HepG2 (cell line): ENCODE results near the gene FAM168A. TPM values are rescaled to one million over a fixed set of nuclear protein-coding genes. Genes with fewer than 3 reads are reported as not detected.

Experiments used
- ATAC-seq: fragments of 200-7000 bp; cut with Tn5 transposase; 3 replicates; pipeline ENCODE4 v1.9.1; 2020; ENCODE audit warnings: mild to moderate bottlenecking, moderate library complexity
- BruUV-seq: library from RNA; stranded (reverse); fragments of 400-500 nt; replicated peaks from 2 replicates; lab custom pipeline; 2021; lab: Mats Ljungman, UMichigan
- CTCF ChIA-PET: fragments of 300-600 bp; formaldehyde crosslinking; extraction: SDS; loops from one replicate; lab custom pipeline; 2021; ENCODE audit warnings: low total read pairs, inconsistent platforms, low intra/inter-chr PET ratio; lab: Yijun Ruan, JAX
- POLR2A ChIA-PET: fragments of 350-600 bp; sonication (Branson Sonifier 250); formaldehyde crosslinking; loops from one replicate; lab custom pipeline; 2020; ENCODE audit warnings: antibody characterized with exemption, inconsistent platforms; lab: Yijun Ruan, JAX
- DNase-seq: peaks from one replicate; pipeline ENCODE4 v3.0.0-alpha.2; 2015; ENCODE audit warnings: low spot score
- FAIRE-seq: peaks from 3 replicates; lab custom pipeline; 2011; peaks lifted over from hg19 to GRCh38; lab: Jason Lieb, UNC
- H2AFZ ChIP-seq: one replicate; pipeline ENCODE4 v1.6.1; 2011; ENCODE audit warnings: low read length, inconsistent platforms
- H3K27ac ChIP-seq: fragments of 300-600 bp; 3 replicates; pipeline ENCODE4 v1.8.0; 2011; ENCODE audit warnings: mixed run types, mild to moderate bottlenecking, mixed read lengths, low read length, inconsistent platforms; ENCODE audit not compliant: insufficient read depth; ENCODE audit errors: extremely low read length
- H3K27me3 ChIP-seq, 2 experiments: fragments of 200-600 bp in 1 of 2; 2 replicates in 1 of 2; 3 replicates in 1 of 2; pipeline versions ENCODE4 v1.6.0 to v1.8.0; 2011; ENCODE audit warnings: low read length in 2 of 2, mild to moderate bottlenecking in 2 of 2, moderate library complexity in 2 of 2, inconsistent platforms in 1 of 2; ENCODE audit not compliant: insufficient read depth in 2 of 2, control insufficient read depth in 1 of 2
- H3K36me3 ChIP-seq, 2 experiments: fragments of 200-600 bp in 1 of 2; replicated peaks in 1 of 2; 2 replicates in 1 of 2; 3 replicates in 1 of 2; pipeline versions ENCODE4 v1.5.1 to v1.8.0; 2011; ENCODE audit warnings: low read length in 2 of 2, inconsistent platforms in 1 of 2; ENCODE audit not compliant: insufficient read depth in 2 of 2, control insufficient read depth in 1 of 2
- H3K4me1 ChIP-seq: 2 replicates; pipeline ENCODE4 v1.5.1; 2012; ENCODE audit warnings: low read length, inconsistent platforms; ENCODE audit not compliant: insufficient read depth
- H3K4me2 ChIP-seq: 2 replicates; pipeline ENCODE4 v1.6.0; 2011; ENCODE audit warnings: low read depth, low read length, inconsistent platforms
- H3K4me3 ChIP-seq, 3 experiments: fragments of 200-600 bp in 1 of 3; sonication (generic), shearing (Covaris generic) in 1 of 3; replicated peaks in 1 of 3; 2 replicates each; pipeline ENCODE4 v1.5.1; 2011 to 2016; ENCODE audit warnings: low read length in 3 of 3, inconsistent platforms in 2 of 3, low read depth in 2 of 3, mild to moderate bottlenecking in 2 of 3, control low read depth in 1 of 3, mixed read lengths in 1 of 3; ENCODE audit not compliant: insufficient read depth in 1 of 3
- H3K79me2 ChIP-seq: one replicate; pipeline ENCODE4 v1.6.1; 2011; ENCODE audit warnings: low read length, inconsistent platforms; ENCODE audit not compliant: insufficient read depth
- H3K9ac ChIP-seq: 2 replicates; pipeline ENCODE4 v1.6.0; 2011; ENCODE audit warnings: mild to moderate bottlenecking, low read depth, low read length, inconsistent platforms; ENCODE audit not compliant: insufficient read depth
- H3K9me3 ChIP-seq: 2 replicates; pipeline ENCODE4 v1.5.1; 2012; ENCODE audit warnings: mild to moderate bottlenecking, low read length
- H4K20me1 ChIP-seq: 2 replicates; pipeline ENCODE4 v1.6.0; 2011; ENCODE audit warnings: inconsistent platforms, mild to moderate bottlenecking, low read length, moderate library complexity; ENCODE audit not compliant: insufficient read depth
- ELF3 ChIP-seq: IDR thresholded peaks from 2 replicates; pipeline ENCODE4 v1.6.1; 2016; ENCODE audit warnings: missing genetic modification reagents, missing compliant biosample characterization
- GPBP1L1 ChIP-seq: sonication (generic); formaldehyde crosslinking; IDR thresholded peaks from 2 replicates; pipeline ENCODE4 v1.5.0; 2020; ENCODE audit warnings: mild to moderate bottlenecking, missing genetic modification reagents
- MED8 ChIP-seq: sonication (generic); formaldehyde crosslinking; IDR thresholded peaks from 2 replicates; pipeline ENCODE4 v1.8.1; 2023; ENCODE audit warnings: mild to moderate bottlenecking, missing genetic modification reagents; ENCODE audit not compliant: insufficient replicate concordance
- MZF1 ChIP-seq: sonication (generic); formaldehyde crosslinking; IDR thresholded peaks from 2 replicates; pipeline ENCODE4 v1.8.1; 2023; ENCODE audit warnings: mild to moderate bottlenecking, missing genetic modification reagents, borderline replicate concordance
- NFE2L1 ChIP-seq: sonication (generic); formaldehyde crosslinking; IDR thresholded peaks from 2 replicates; pipeline ENCODE4 v1.4.0; 2020; ENCODE audit warnings: missing genetic modification reagents, mild to moderate bottlenecking, borderline replicate concordance
- PHF5A ChIP-seq: IDR thresholded peaks from one replicate; pipeline ENCODE4 v1.6.1; 2018; ENCODE audit warnings: low read depth, missing genetic modification reagents; ENCODE audit not compliant: unreplicated experiment
- SAP130 ChIP-seq: IDR thresholded peaks from 2 replicates; pipeline ENCODE4 v1.6.1; 2016; ENCODE audit warnings: low read depth
- TP53 ChIP-seq: sonication (generic); formaldehyde crosslinking; conservative IDR thresholded peaks from 2 replicates; pipeline ENCODE4 v1.4.0; 2020; ENCODE audit warnings: missing genetic modification reagents
- YEATS4 ChIP-seq: sonication (generic); formaldehyde crosslinking; IDR thresholded peaks from 2 replicates; pipeline ENCODE4 v1.4.0; 2020; ENCODE audit warnings: missing genetic modification reagents, borderline replicate concordance
- ZBTB3 ChIP-seq: sonication (generic); formaldehyde crosslinking; IDR thresholded peaks from 2 replicates; pipeline ENCODE4 v1.4.0; 2020; ENCODE audit warnings: low read depth, mild to moderate bottlenecking, moderate library complexity, missing genetic modification reagents, borderline replicate concordance
- ZNF12 ChIP-seq: sonication (generic); formaldehyde crosslinking; IDR thresholded peaks from 2 replicates; pipeline ENCODE4 v1.5.0; 2020; ENCODE audit warnings: missing genetic modification reagents
- ZNF382 ChIP-seq: sonication (generic); formaldehyde crosslinking; IDR thresholded peaks from 2 replicates; pipeline ENCODE4 v1.5.0; 2020; ENCODE audit warnings: missing genetic modification reagents, mild to moderate bottlenecking, borderline replicate concordance
- ZNF430 ChIP-seq: sonication (generic); formaldehyde crosslinking; IDR thresholded peaks from 2 replicates; pipeline ENCODE4 v1.9.0; 2021; ENCODE audit warnings: mild to moderate bottlenecking, missing genetic modification reagents
- ZNF775 ChIP-seq: sonication (generic); formaldehyde crosslinking; IDR thresholded peaks from 2 replicates; pipeline ENCODE4 v1.4.0; 2020; ENCODE audit warnings: missing genetic modification reagents, mild to moderate bottlenecking, moderate library complexity, borderline replicate concordance
- ZNF879 ChIP-seq: sonication (generic); formaldehyde crosslinking; IDR thresholded peaks from 2 replicates; pipeline ENCODE4 v1.8.1; 2023; ENCODE audit warnings: missing genetic modification reagents
- ZNF891 ChIP-seq: sonication (generic); formaldehyde crosslinking; IDR thresholded peaks from 2 replicates; pipeline ENCODE4 v1.5.0; 2020; ENCODE audit warnings: mild to moderate bottlenecking, missing genetic modification reagents
- ZSCAN25 ChIP-seq: sonication (generic); formaldehyde crosslinking; IDR thresholded peaks from 2 replicates; pipeline ENCODE4 v1.8.0; 2022; ENCODE audit warnings: mild to moderate bottlenecking, missing genetic modification reagents
- WGBS: methylation state at CpG from one replicate; pipeline ENCODE4 v1.1.6; 2017; ENCODE audit warnings: low lambda C conversion rate; 5-methylcytosine and 5-hydroxymethylcytosine counted together
- in situ Hi-C: cut with HindIII; loops from 2 replicates; pipeline ENCODE4 v1.10.0; 2017; ENCODE audit warnings: low pct_unique_long_range_greater_than_20kb; ENCODE audit not compliant: extremely low pct_ligation_motif_present
- intact Hi-C: fragments of 100-400 bp; cut with micrococcal nuclease; formaldehyde crosslinking; loops from one replicate; pipeline ENCODE4 v1.10.0; 2022; ENCODE audit not compliant: unreplicated experiment
- polyA plus RNA-seq, 8 experiments: library from polyadenylated mRNA; depleted of rRNA in 3 of 8; stranded (reverse) in 7 of 8; unstranded in 1 of 8; fragments of >200 nt; fragmentation: Illumina TruSeq in 4 of 8; extraction: Trizol in 4 of 8; gene quantifications; 2 replicates each; pipeline versions ENCODE4 v1.2.1 to v1.2.3, GENCODE V29; 2011 to 2016; ENCODE audit warnings: low read depth in 4 of 8, missing spikeins in 1 of 8, mixed read lengths in 1 of 8; ENCODE audit not compliant: insufficient read depth in 1 of 8
- total RNA-seq, 5 experiments: library from RNA; depleted of rRNA; stranded (reverse); fragments of >200 nt; fragmentation: Illumina TruSeq; extraction: Trizol; gene quantifications; 2 replicates each; pipeline ENCODE4 v1.2.3, GENCODE V29; 2016; ENCODE audit warnings: low read depth in 1 of 5
- TF ChIP-seq, protein P1 (sequence below): sonication (generic); formaldehyde crosslinking; IDR thresholded peaks from 2 replicates; pipeline ENCODE4 v1.4.0; 2020; ENCODE audit warnings: missing genetic modification reagents

The FAM168A gene
- total and polyA plus RNA-seq, 2 of the 13 experiments (the other 11 are each of a cell fraction or from before 2014, with no cell fraction given): 13.9 to 15.8 TPM

- TF ChIP-seq YEATS4 (no peak), ZNF430 (CRISPR knock-in tag) (no peak), GPBP1L1 (CRISPR knock-in tag) (no peak), ZNF879 (no peak), ZNF891 (CRISPR knock-in tag) (no peak)
Measured at GRCh38 chr11:73394416-73395296, 203.3 kb downstream of the FAM168A start (continued).

- DNase-seq (peak; percentile 65), FAIRE-seq (peak; percentile 80), ATAC-seq (peak; percentile 79)
- WGBS: 100% methylated on average over 3 of the region's 16 CpGs
- Histone ChIP-seq H4K20me1 (no peaks in the 10 kb centered on the region), H3K9ac (no peak overlapping the region), H3K9me3 (no peaks in the 10 kb centered on the region), H3K4me1 (no peaks in the 10 kb centered on the region), H3K79me2 (no peaks in the 10 kb centered on the region), H3K27me3 (no peaks in the 10 kb centered on the region), H3K36me3 (peaks cover 9 to 15% of the 10 kb centered on the region in 2 experiments), H2AFZ (no peak overlapping the region), H3K4me3 (no peak overlapping the region), H3K4me2 (no peak overlapping the region), H3K27ac (no peak overlapping the region)
- no TSS peak for BruUV-seq
- POLR2A ChIA-PET: interaction anchor here (1.0 to 1.1 kb wide), 3 partner anchors 33 to 86 kb away, joined by 3 read pairs; no protein-coding TSS in a partner anchor
- in situ Hi-C loops: loop anchor here (5.0 kb wide), 2 partner anchors 41 to 101 kb away; no protein-coding TSS in a partner anchor
- intact Hi-C loops: loop anchor here (1.0 kb wide), 1 partner anchor 86 kb away; no protein-coding TSS in a partner anchor
- CTCF ChIA-PET: interaction anchor here (1.4 to 2.0 kb wide), 4 partner anchors 18 to 98 kb away, joined by 6 to 16 read pairs (median 10); partner anchors contain the start of gene RELT
- TF ChIP-seq NFE2L1 (CRISPR knock-in tag) (no peak), MED8 (CRISPR knock-in tag) (no peak), MZF1 (no peak), ZNF775 (CRISPR knock-in tag) (no peak), ZNF382 (CRISPR knock-in tag) (no peak), TP53 (no peak), ELF3 (CRISPR knock-in tag) (no peak), ZBTB3 (no peak), SAP130 (CRISPR knock-in tag) (peak; percentile 31; the same call in 1 of the 2 replicates), PHF5A (CRISPR knock-in tag) (no peak), ZSCAN25 (CRISPR knock-in tag) (0 out of 2 replicates have a peak, but pooled peaks have one; percentile 49), ZNF12 (no peak)
- TF ChIP-seq, protein P1, sequence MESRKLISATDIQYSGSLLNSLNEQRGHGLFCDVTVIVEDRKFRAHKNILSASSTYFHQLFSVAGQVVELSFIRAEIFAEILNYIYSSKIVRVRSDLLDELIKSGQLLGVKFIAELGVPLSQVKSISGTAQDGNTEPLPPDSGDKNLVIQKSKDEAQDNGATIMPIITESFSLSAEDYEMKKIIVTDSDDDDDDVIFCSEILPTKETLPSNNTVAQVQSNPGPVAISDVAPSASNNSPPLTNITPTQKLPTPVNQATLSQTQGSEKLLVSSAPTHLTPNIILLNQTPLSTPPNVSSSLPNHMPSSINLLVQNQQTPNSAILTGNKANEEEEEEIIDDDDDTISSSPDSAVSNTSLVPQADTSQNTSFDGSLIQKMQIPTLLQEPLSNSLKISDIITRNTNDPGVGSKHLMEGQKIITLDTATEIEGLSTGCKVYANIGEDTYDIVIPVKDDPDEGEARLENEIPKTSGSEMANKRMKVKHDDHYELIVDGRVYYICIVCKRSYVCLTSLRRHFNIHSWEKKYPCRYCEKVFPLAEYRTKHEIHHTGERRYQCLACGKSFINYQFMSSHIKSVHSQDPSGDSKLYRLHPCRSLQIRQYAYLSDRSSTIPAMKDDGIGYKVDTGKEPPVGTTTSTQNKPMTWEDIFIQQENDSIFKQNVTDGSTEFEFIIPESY (CRISPR knock-in tag): peak; percentile 34; the same call in 1 of the 2 replicates
Measured at GRCh38 chr11:73393479-73394415, 204.2 kb downstream of the FAM168A start.
